AG10803 (cell line): ENCODE results near the gene KRTAP5-5.
"Not testable (repeated sequence)": the region's sequence is repeated elsewhere in the genome, so short reads cannot be mapped to it uniquely, and the experiment has no call there.

ENCODE experiments used
- DNase-seq: peaks from one replicate; pipeline ENCODE4 v3.0.0; 2010; ENCODE audit warnings: low read depth
- H3K4me3 ChIP-seq: 2 replicates; pipeline ENCODE4 v1.5.1; 2011; ENCODE audit warnings: mild to moderate bottlenecking, low read length, control low read depth
- TF ChIP-seq, protein P1 (sequence below): conservative IDR thresholded peaks from 2 replicates; pipeline ENCODE4 v1.5.1; 2011; ENCODE audit warnings: mild to moderate bottlenecking, low read length, control low read depth, inconsistent platforms

The KRTAP5-5 gene

DNA sequence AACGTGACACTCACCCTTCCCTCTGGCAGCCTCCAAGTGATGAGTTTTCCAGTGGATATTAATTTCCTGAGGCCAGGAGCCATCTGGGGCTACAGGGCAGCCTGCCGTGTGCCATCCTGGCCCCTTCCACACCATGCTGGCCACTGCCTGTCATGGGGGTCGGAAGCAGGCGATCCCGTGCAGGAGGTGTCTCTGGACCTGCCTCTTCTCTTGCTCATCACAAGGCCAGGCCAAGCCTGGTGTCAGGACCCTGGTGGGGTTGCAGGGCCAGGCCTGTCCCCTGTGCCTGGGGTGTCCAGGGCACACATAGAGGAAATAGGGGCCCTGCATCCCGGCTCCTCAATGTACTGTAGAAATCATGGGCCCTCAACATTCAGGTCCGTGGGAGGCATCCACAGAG, 24.9 kb upstream of the KRTAP5-5 start:
- TF ChIP-seq, protein P1, sequence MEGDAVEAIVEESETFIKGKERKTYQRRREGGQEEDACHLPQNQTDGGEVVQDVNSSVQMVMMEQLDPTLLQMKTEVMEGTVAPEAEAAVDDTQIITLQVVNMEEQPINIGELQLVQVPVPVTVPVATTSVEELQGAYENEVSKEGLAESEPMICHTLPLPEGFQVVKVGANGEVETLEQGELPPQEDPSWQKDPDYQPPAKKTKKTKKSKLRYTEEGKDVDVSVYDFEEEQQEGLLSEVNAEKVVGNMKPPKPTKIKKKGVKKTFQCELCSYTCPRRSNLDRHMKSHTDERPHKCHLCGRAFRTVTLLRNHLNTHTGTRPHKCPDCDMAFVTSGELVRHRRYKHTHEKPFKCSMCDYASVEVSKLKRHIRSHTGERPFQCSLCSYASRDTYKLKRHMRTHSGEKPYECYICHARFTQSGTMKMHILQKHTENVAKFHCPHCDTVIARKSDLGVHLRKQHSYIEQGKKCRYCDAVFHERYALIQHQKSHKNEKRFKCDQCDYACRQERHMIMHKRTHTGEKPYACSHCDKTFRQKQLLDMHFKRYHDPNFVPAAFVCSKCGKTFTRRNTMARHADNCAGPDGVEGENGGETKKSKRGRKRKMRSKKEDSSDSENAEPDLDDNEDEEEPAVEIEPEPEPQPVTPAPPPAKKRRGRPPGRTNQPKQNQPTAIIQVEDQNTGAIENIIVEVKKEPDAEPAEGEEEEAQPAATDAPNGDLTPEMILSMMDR = no peak
- H3K4me3 ChIP-seq = no peak overlapping the region
- DNase-seq = no peak

DNA sequence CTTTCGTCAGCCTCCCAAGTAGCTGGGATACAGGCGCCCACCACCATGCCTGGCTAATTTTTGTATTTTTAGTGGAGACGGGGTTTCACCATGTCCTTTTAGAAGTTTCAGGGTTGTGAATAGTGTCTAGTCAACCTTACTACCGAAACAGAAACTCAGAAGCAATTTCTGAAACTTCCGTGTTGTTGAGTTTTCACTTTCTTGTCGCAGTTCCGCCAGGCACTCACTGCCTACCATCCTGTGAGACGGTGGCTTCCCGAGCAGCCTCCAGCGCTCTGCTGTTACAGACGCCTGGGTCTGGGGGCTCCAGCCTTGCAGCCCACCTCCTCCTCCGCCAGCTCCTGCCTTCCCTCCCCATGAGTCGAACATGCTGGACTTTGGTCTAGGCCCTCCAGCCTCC, 23.7 kb upstream of the KRTAP5-5 start:
- not testable (repeated sequence) for H3K4me3 ChIP-seq, DNase-seq

DNA sequence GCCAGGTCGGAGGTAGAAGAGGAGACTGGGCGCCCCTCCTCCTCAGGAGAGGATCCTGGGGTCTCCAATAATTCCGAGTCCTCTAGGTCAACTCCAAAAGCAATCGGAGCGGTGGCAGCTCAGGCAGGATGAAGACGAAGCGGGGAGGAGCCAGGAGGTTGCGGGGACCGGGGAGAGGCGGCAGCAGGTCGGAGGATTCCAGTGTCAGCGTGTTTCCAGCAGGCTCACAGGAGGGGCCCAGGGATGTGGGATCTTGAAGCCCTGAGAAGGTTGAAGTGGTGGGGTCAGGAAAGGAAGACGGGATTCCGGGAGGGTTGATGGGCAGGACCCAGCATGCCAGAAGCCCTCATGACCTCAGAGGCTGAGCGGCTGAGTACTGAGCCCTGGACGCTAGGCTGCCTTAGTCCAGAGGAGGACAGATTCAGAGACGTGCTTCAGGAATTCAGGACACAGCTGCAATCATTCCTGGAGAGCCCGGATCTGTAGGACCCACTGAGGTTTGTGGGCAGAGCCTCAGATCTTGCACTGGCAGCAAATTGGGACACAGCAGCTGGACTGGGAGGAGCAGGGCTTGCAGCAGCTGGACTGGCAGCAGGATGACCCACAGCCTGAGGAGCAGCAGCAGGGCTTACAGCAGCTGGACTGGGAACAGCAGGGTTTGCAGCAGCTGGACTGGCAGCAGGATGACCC, 22.3 kb upstream of the KRTAP5-5 start:
- H3K4me3 ChIP-seq, DNase-seq: not testable (repeated sequence)

DNA sequence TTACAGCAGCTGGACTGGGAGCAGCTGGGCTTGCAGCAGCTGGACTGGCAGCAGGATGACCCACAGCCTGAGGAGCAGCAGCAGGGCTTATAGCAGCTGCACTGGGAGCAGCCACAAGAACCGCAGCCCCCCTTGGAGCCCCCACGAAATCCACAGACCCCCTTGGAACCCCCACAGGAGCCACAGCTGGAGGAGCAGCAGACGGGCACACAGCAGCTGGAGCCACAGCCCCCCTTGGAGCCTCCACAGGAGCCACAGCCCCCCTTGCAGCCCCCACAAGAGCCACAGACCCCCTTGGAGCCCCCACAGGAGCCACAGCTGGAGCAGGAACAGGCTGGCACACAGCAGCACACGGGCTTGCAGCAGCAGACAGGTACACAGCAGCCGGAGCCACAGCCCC, 21.7 kb upstream of the KRTAP5-5 start:
- H3K4me3 ChIP-seq, DNase-seq: not testable (repeated sequence)

DNA sequence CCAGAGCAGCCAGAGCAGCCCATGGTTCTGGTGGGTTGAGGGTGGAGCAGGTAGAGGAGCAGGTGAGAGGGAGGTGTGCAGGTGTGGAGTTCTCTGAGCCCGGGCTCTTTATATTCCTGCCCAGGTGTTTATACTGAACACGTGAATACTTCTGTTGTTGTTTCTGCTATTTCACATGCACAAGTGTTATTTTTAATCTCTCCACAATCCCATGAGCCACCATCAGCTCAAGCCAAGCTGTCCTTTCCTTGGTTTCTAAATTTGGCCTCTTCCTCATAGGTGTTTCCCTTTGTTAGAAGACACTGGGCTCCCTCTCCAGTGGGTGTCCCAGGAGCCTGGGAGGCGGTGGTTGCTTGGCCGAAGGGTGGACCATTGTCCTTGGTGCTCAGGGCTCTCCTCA, 21.2 kb upstream of the KRTAP5-5 start, which contains the start of gene KRTAP5-3:
Gene KRTAP5-3 (minus strand): TSS at position 101 of the 400 bp plus-strand sequence. CDS start 78 bp downstream, at position 23.
- H3K4me3 ChIP-seq = no peak within 1 kb of the TSS
- TF ChIP-seq, protein P1 = no peak
- DNase-seq = no peak

DNA sequence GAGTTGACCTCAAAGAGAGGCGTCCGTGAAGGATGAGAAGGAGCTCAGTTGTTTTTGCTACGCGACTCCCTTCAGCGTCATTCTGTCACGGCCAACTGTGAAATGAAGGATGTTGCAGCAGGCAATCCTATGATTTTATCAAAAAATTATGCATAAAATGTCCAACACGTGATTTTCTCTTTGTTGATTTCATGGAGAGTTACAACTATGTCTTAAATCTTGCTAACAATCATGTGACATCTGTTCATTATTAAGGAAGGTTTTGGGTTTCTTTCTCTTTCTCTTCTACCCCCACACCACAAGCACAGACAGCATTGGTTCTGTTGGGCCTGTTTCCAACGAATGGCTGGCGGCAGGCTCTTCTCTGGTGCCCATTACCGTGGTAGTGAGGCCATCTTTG, 11.3 kb upstream of the KRTAP5-5 start:
- no peak overlapping the region for H3K4me3 ChIP-seq
- DNase-seq = peak; percentile 52
- TF ChIP-seq, protein P1 = no peak

DNA sequence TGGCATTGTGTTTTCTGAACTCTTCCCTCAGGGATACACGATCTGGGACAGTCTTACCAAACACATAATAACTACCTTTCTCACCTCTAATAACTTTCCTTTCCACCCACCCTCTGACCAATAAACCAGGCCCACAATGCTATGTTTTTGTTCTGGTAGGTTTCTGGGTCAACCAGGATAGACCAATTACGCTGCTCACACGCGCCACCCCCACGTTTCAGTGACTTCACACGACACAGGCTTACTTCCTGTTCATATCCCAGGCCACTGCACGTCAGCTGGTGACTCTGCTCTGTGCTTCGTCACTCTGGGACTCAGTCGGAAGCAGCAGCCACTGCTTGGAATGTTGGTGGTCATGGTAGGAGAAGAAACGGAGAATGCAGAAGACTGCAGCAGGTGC, 10.1 kb upstream of the KRTAP5-5 start:
- TF ChIP-seq, protein P1 = no peak
- no peak for DNase-seq
- H3K4me3 ChIP-seq = no peak overlapping the region

DNA sequence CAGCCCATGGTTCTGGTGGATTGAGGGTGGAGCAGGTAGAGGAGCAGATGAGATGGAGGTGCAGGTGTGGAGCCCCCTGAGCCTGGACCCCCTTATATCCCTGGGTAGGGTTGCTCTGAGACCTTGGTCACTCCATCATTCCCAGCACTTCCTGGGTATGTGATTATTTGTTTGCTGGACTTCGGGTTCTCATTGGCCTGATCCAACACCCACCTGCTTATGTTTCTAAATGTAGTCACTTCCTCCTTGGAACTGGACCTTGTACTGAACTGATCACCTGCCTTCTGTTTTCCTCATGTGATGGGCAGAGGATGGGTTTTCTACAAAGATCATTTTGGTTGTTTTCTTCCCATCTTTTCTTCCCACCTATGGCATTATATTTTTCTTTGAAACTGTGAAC, 7.5 kb upstream of the KRTAP5-5 start, which contains the start of gene KRTAP5-4:
Gene KRTAP5-4 (minus strand): TSS at position 53 of the 400 bp plus-strand sequence. CDS start 45 bp downstream, at position 8.
- TF ChIP-seq, protein P1 = no peak
- no peak for DNase-seq
- no peak within 1 kb of the TSS for H3K4me3 ChIP-seq

DNA sequence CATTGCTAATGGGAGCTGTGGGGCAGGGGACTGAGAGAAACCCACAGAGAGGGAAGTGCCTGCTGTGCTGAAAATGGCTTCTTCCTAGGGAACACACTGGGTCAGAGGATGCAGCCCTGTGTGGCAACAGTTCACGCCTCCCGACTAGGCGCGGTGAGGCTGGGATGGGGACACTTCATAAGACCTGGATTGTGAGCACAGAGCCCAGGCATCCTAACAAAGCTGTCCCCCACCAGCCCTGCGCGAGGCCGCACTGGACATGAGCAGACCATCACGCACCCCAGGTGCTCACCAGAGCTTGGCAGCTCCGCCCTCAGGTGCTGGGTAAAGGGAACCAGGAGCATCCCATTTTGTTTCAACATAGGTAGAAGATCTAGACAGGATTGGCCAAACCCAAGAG, 5.9 kb upstream of the KRTAP5-5 start:
- no peak for DNase-seq
- TF ChIP-seq, protein P1 = no peak
- no peak overlapping the region for H3K4me3 ChIP-seq
